ENCODE results near the gene PRR13.
"Not testable (repeated sequence)": the region's sequence is repeated elsewhere in the genome, so short reads cannot be mapped to it uniquely, and the experiment has no call there.

The PRR13 gene

GRCh38 chr12:53443955-53444354, 2.4 kb downstream of the PRR13 start:
- WGBS (ENCODE audit: extremely low coverage, insufficient coverage, low lambda C conversion rate) = no CpG with 5 or more reads among the region's 4 CpGs
- no peak overlapping the region for H2BK5ac ChIP-seq (ENCODE audit: low read length)

GRCh38 chr12:53444593-53445325, 3.2 kb downstream of the PRR13 start:
- H2BK5ac ChIP-seq (ENCODE audit: low read length); H3K4me1 ChIP-seq (ENCODE audit: control insufficient read depth, low read depth, low read length); H3K4ac ChIP-seq (ENCODE audit: low read depth, low read length); H2AK5ac ChIP-seq (ENCODE audit: low read length); H3K79me1 ChIP-seq (ENCODE audit: low read length); DNase-seq; H2BK120ac ChIP-seq (ENCODE audit: low read depth, low read length); H3K18ac ChIP-seq (ENCODE audit: low read length); H2BK15ac ChIP-seq (replicated peaks; ENCODE audit: low read depth); H3K4me3 ChIP-seq (ENCODE audit: low read length); H3K56ac ChIP-seq (ENCODE audit: low read length); H3K9ac ChIP-seq (ENCODE audit: low read length); H3K23ac ChIP-seq (ENCODE audit: low read length); H3K36me3 ChIP-seq (ENCODE audit: control insufficient read depth, insufficient read depth, low read length); H3K27me3 ChIP-seq (ENCODE audit: insufficient read depth, low read length, poor library complexity); H4K8ac ChIP-seq (ENCODE audit: low read depth, low read length); H3K4me2 ChIP-seq (ENCODE audit: low read length); H3K27ac ChIP-seq (ENCODE audit: low read depth, low read length); H4K5ac ChIP-seq (ENCODE audit: low read length): not testable (repeated sequence)
- WGBS (ENCODE audit: extremely low coverage, insufficient coverage, low lambda C conversion rate) = no CpG with 5 or more reads among the region's 11 CpGs
- H3K79me2 ChIP-seq (ENCODE audit: control insufficient read depth, insufficient read depth, low read length) = peaks cover 10% of the 10 kb centered on the region

More at GRCh38 chr12:53443955-53444354, 2.4 kb downstream of the PRR13 start:
- H3K4me1 ChIP-seq (ENCODE audit: control insufficient read depth, low read depth, low read length) = peaks cover 3% of the 10 kb centered on the region
- H3K4ac ChIP-seq (ENCODE audit: low read depth, low read length) = no peak overlapping the region
- no peak overlapping the region for H2BK15ac ChIP-seq (replicated peaks; ENCODE audit: low read depth)
- H2BK120ac ChIP-seq (ENCODE audit: low read depth, low read length) = no peak overlapping the region
- no peak overlapping the region for H4K5ac ChIP-seq (ENCODE audit: low read length)
- no peak overlapping the region for H3K4me2 ChIP-seq (ENCODE audit: low read length)
- no peaks in the 10 kb centered on the region for H3K36me3 ChIP-seq (ENCODE audit: control insufficient read depth, insufficient read depth, low read length)
- H4K8ac ChIP-seq (ENCODE audit: low read depth, low read length) = no peak overlapping the region
- H3K79me2 ChIP-seq (ENCODE audit: control insufficient read depth, insufficient read depth, low read length) = peaks cover 10% of the 10 kb centered on the region
- H3K27ac ChIP-seq (ENCODE audit: low read depth, low read length) = no peak overlapping the region
- H3K4me3 ChIP-seq (ENCODE audit: low read length) = no peak overlapping the region
- no peak overlapping the region for H3K56ac ChIP-seq (ENCODE audit: low read length)
- H3K79me1 ChIP-seq (ENCODE audit: low read length) = peaks cover 7% of the 10 kb centered on the region
- DNase-seq = peak; percentile 69
- H2AK5ac ChIP-seq (ENCODE audit: low read length) = no peak overlapping the region
- no peak overlapping the region for H3K9ac ChIP-seq (ENCODE audit: low read length)
- no peak overlapping the region for H3K23ac ChIP-seq (ENCODE audit: low read length)
- H3K27me3 ChIP-seq (ENCODE audit: insufficient read depth, low read length, poor library complexity) = no peaks in the 10 kb centered on the region
- no peak overlapping the region for H3K18ac ChIP-seq (ENCODE audit: low read length)

- H3K4ac ChIP-seq (ENCODE audit: low read depth, low read length) = no peak overlapping the region
- peaks cover 10% of the 10 kb centered on the region for H3K79me1 ChIP-seq (ENCODE audit: low read length)
- no peak overlapping the region for H3K9ac ChIP-seq (ENCODE audit: low read length)
- no CpG with 5 or more reads among the region's 7 CpGs for WGBS (ENCODE audit: extremely low coverage, insufficient coverage, low lambda C conversion rate)
- H3K4me1 ChIP-seq (ENCODE audit: control insufficient read depth, low read depth, low read length) = peaks cover 4% of the 10 kb centered on the region
- no peak overlapping the region for H4K5ac ChIP-seq (ENCODE audit: low read length)
- no peaks in the 10 kb centered on the region for H3K27me3 ChIP-seq (ENCODE audit: insufficient read depth, low read length, poor library complexity)
- H3K79me2 ChIP-seq (ENCODE audit: control insufficient read depth, insufficient read depth, low read length) = peaks cover 35% of the 10 kb centered on the region
- no peak overlapping the region for H2BK5ac ChIP-seq (ENCODE audit: low read length)
- no peak for DNase-seq
- no peak overlapping the region for H2BK15ac ChIP-seq (replicated peaks; ENCODE audit: low read depth)
- H2BK120ac ChIP-seq (ENCODE audit: low read depth, low read length) = no peak overlapping the region
- H3K18ac ChIP-seq (ENCODE audit: low read length) = no peak overlapping the region
- no peak overlapping the region for H3K56ac ChIP-seq (ENCODE audit: low read length)
- H3K4me3 ChIP-seq (ENCODE audit: low read length) = no peak overlapping the region
- no peak overlapping the region for H3K4me2 ChIP-seq (ENCODE audit: low read length)
- H4K8ac ChIP-seq (ENCODE audit: low read depth, low read length) = no peak overlapping the region
- no peak overlapping the region for H3K23ac ChIP-seq (ENCODE audit: low read length)
- no peak overlapping the region for H3K27ac ChIP-seq (ENCODE audit: low read depth, low read length)
- H3K36me3 ChIP-seq (ENCODE audit: control insufficient read depth, insufficient read depth, low read length) = peaks cover 11% of the 10 kb centered on the region
- H2AK5ac ChIP-seq (ENCODE audit: low read length) = no peak overlapping the region
These were observed 9.4 kb downstream of the PRR13 start for GRCh38 chr12:53450936-53451335.

- H3K4me2 ChIP-seq (ENCODE audit: low read length) = peak within 1 kb of the TSS; percentile 97
- H3K4me3 ChIP-seq (ENCODE audit: low read length) = peak within 1 kb of the TSS; percentile 100
- H3K27ac ChIP-seq (ENCODE audit: low read depth, low read length) = peak within 1 kb of the TSS; percentile 96
- peak within 1 kb of the TSS; percentile 100 for H3K9ac ChIP-seq (ENCODE audit: low read length)
- H3K4ac ChIP-seq (ENCODE audit: low read depth, low read length) = peak within 1 kb of the TSS; percentile 99
- peak within 1 kb of the TSS; percentile 80 for H3K23ac ChIP-seq (ENCODE audit: low read length)
- peak within 1 kb of the TSS; percentile 96 for H2BK5ac ChIP-seq (ENCODE audit: low read length)
- peaks cover 4% of the 10 kb centered on the region for H3K4me1 ChIP-seq (ENCODE audit: control insufficient read depth, low read depth, low read length)
- WGBS (ENCODE audit: extremely low coverage, insufficient coverage, low lambda C conversion rate) = no CpG with 5 or more reads among the region's 32 CpGs
- no peak within 1 kb of the TSS for H4K8ac ChIP-seq (ENCODE audit: low read depth, low read length)
- no peaks in the 10 kb centered on the region for H3K27me3 ChIP-seq (ENCODE audit: insufficient read depth, low read length, poor library complexity)
- peaks cover 38% of the 10 kb centered on the region for H3K79me2 ChIP-seq (ENCODE audit: control insufficient read depth, insufficient read depth, low read length)
- peak within 1 kb of the TSS; percentile 94 for H3K18ac ChIP-seq (ENCODE audit: low read length)
- DNase-seq = peak; percentile 100
- H2BK15ac ChIP-seq (replicated peaks; ENCODE audit: low read depth) = no peak within 1 kb of the TSS
- no peak within 1 kb of the TSS for H2BK120ac ChIP-seq (ENCODE audit: low read depth, low read length)
- no peak within 1 kb of the TSS for H2AK5ac ChIP-seq (ENCODE audit: low read length)
- H4K5ac ChIP-seq (ENCODE audit: low read length) = peak within 1 kb of the TSS; percentile 23
- H3K79me1 ChIP-seq (ENCODE audit: low read length) = peaks cover 13% of the 10 kb centered on the region
- H3K36me3 ChIP-seq (ENCODE audit: control insufficient read depth, insufficient read depth, low read length) = peaks cover 14% of the 10 kb centered on the region
- H3K56ac ChIP-seq (ENCODE audit: low read length) = peak within 1 kb of the TSS; percentile 99
These were observed 10.2 kb downstream of the PRR13 start, which contains the start of gene PCBP2 for GRCh38 chr12:53451661-53452158. TSS of gene PCBP2 (plus strand) at chr12:53452102. CDS start at chr12:53454801, 2,699 bp downstream.

GRCh38 chr12:53452159-53453077, 10.9 kb downstream of the PRR13 start:
- Histone ChIP-seq H3K27ac (ENCODE audit: low read depth, low read length) (peak overlapping the region; percentile 96), H3K36me3 (ENCODE audit: control insufficient read depth, insufficient read depth, low read length) (peaks cover 18% of the 10 kb centered on the region), H4K8ac (ENCODE audit: low read depth, low read length) (no peak overlapping the region), H3K23ac (ENCODE audit: low read length) (peak overlapping the region; percentile 80), H4K5ac (ENCODE audit: low read length) (peak overlapping the region; percentile 23), H3K4me2 (ENCODE audit: low read length) (peak overlapping the region; percentile 97), H2BK5ac (ENCODE audit: low read length) (peak overlapping the region; percentile 96), H2BK15ac (replicated peaks; ENCODE audit: low read depth) (no peak overlapping the region), H3K18ac (ENCODE audit: low read length) (peak overlapping the region; percentile 94), H3K56ac (ENCODE audit: low read length) (peak overlapping the region; percentile 99), H3K4me1 (ENCODE audit: control insufficient read depth, low read depth, low read length) (peaks cover 4% of the 10 kb centered on the region), H3K79me2 (ENCODE audit: control insufficient read depth, insufficient read depth, low read length) (peaks cover 45% of the 10 kb centered on the region), H3K9ac (ENCODE audit: low read length) (peak overlapping the region; percentile 100), H3K27me3 (ENCODE audit: insufficient read depth, low read length, poor library complexity) (no peaks in the 10 kb centered on the region), H3K4me3 (ENCODE audit: low read length) (peak overlapping the region; percentile 100), H3K79me1 (ENCODE audit: low read length) (peaks cover 16% of the 10 kb centered on the region), H3K4ac (ENCODE audit: low read depth, low read length) (peak overlapping the region; percentile 99), H2BK120ac (ENCODE audit: low read depth, low read length) (no peak overlapping the region), H2AK5ac (ENCODE audit: low read length) (no peak overlapping the region)
- DNase-seq = peak; percentile 93
- WGBS (ENCODE audit: extremely low coverage, insufficient coverage, low lambda C conversion rate) = no CpG with 5 or more reads among the region's 82 CpGs
